ENCODE data around the gene SLC16A1.
"Not testable (repeated sequence)": the region's sequence is repeated elsewhere in the genome, so short reads cannot be mapped to it uniquely, and the experiment has no call there.

Gene SLC16A1

DNA sequence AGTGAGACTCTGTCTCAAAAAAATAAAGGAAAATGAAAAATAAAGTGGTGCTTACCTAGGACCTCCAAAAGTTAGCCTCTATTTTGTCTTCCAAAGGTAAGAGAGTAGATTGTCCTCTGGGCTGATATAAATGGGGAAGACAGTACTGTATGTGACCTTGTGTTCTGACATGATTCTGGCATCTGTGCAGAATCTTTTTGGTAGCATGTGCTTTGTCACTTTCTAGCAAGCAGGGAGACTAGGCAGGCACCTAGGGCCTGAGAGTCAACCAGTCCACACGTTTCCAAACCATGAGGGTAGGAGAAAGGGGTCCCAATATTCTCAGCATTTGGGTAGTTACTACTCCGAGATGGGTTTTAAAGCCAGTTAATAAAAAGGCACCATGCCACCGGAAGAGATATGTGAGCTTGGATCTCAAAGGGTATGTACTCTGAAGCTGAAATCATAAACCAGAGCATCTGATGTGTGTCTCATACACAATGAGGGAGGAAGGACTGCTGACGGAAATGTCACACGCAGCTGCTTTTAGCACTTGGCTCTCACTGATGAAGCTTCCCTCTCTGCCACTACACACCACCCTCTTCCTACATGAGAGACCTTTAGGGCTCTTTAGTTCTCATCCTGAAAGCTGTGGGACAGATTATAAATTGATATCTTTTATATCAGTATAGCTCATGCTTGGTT lies 27.0 kb upstream of the SLC16A1 start:
- DNase-seq (ENCODE audit: low read depth), result no peak
- TF ChIP-seq, protein P1, sequence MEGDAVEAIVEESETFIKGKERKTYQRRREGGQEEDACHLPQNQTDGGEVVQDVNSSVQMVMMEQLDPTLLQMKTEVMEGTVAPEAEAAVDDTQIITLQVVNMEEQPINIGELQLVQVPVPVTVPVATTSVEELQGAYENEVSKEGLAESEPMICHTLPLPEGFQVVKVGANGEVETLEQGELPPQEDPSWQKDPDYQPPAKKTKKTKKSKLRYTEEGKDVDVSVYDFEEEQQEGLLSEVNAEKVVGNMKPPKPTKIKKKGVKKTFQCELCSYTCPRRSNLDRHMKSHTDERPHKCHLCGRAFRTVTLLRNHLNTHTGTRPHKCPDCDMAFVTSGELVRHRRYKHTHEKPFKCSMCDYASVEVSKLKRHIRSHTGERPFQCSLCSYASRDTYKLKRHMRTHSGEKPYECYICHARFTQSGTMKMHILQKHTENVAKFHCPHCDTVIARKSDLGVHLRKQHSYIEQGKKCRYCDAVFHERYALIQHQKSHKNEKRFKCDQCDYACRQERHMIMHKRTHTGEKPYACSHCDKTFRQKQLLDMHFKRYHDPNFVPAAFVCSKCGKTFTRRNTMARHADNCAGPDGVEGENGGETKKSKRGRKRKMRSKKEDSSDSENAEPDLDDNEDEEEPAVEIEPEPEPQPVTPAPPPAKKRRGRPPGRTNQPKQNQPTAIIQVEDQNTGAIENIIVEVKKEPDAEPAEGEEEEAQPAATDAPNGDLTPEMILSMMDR (IDR thresholded peaks at IDR 0.05; ENCODE audit: low read length, missing control alignments), result no peak
- no peak overlapping the region for H3K4me3 ChIP-seq (replicated peaks; ENCODE audit: low read depth, low read length)

DNA sequence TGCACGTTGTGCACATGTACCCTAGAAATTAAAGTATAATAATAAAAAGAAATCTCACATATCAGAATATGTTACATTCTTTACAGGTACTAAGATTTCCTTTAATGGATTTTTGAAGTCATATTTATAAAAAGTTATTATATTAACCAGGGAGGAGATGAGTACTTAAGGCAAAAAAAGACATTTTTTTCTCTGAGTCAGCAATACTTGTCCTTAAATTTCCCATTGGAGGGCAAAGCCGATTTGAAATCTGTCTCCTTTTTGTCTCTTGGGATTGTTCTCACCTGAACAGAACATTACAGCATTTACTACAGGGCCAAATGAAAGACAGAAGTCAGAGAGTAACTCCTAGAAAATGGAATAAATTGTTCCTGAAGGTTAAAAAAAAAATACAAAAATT lies 26.3 kb upstream of the SLC16A1 start:
- H3K4me3 ChIP-seq (replicated peaks; ENCODE audit: low read depth, low read length), result no peak overlapping the region
- DNase-seq (ENCODE audit: low read depth), result no peak
- TF ChIP-seq, protein P1 (IDR thresholded peaks at IDR 0.05; ENCODE audit: low read length, missing control alignments), result no peak

DNA sequence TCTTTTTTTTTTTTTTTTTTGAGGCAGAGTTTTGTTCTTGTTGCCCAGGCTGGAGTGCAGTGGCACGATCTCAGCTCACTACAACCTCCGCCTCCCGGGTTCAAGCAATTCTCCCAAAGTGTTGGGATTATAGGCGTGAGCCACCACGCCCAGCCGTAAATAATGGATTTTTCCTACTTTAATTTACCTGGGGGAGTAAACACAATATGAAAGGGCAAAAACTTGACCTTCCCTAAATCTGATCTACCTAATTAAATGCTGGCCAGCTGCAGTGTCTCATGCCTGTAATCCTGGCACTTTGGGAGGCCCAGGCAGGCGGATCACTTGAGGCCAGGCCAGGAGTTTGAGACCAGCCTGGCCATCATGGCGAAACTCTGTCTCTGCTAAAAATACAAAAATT lies 25.8 kb upstream of the SLC16A1 start:
- DNase-seq (ENCODE audit: low read depth), result not testable (repeated sequence)

DNA sequence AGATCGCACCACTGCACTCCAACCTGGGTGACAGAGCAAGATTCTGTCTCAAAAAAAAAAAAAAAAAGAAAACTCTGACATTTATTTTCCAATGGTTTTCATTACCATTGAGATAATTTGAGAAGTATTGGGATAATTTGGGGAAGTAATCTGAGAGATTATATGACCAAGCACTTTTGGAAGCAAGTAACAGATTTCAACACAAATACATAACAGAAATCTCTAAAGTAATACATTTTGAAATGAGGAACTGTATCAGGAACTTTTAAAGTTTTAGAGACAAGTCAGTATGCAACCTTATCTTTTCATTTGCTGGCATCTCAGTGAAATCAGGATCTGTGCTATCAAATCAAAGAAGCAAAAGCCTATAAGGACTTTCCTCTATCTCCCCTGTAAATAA lies 25.4 kb upstream of the SLC16A1 start:
- DNase-seq (ENCODE audit: low read depth), result no peak
- no peak overlapping the region for H3K4me3 ChIP-seq (replicated peaks; ENCODE audit: low read depth, low read length)
- TF ChIP-seq, protein P1 (IDR thresholded peaks at IDR 0.05; ENCODE audit: low read length, missing control alignments), result no peak

More for the DNA sequence above, 25.8 kb upstream of the SLC16A1 start:
- not testable (repeated sequence) for H3K4me3 ChIP-seq (replicated peaks; ENCODE audit: low read depth, low read length)

DNA sequence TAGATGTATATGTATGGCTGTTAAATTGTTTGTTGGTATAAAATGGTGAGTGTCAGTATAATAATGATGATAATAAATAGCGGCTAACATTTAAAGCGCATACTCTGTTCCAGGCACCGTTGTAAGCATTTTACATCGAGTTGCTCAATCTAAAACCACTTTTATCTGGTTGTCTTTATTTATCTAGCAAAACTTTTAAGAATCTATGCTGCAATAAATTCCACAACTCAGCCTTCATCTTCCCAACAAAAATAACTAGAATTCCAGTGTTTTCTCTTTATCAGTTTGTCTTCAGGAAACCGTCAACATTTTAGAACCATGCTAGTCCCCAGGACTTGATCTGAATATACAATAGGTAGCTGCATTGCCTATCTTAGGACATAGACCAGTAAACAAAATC lies 19.3 kb upstream of the SLC16A1 start:
- TF ChIP-seq, protein P1 (IDR thresholded peaks at IDR 0.05; ENCODE audit: low read length, missing control alignments), result no peak
- no peak overlapping the region for H3K4me3 ChIP-seq (replicated peaks; ENCODE audit: low read depth, low read length)
- no peak for DNase-seq (ENCODE audit: low read depth)

DNA sequence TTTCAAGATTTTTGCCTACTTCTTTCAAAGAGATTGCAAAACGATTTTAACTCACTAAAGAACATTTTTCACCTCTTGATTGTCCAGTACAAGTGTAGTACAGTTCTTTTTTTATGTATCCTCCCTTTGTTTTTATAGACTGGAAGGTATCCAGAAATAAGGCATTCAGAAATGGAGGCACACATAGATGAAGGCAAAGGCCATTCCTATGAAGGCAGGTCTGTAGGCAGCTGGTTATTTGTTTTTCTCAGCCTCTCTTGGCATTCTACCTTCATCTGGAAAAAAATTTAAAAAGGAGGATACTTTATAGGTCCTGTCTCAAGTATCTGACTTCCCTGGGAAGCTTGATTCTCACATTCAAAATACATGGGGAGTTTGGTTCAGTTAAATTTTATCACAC lies 18.6 kb upstream of the SLC16A1 start:
- TF ChIP-seq, protein P1 (IDR thresholded peaks at IDR 0.05; ENCODE audit: low read length, missing control alignments), result no peak
- no peak overlapping the region for H3K4me3 ChIP-seq (replicated peaks; ENCODE audit: low read depth, low read length)
- DNase-seq (ENCODE audit: low read depth), result no peak

DNA sequence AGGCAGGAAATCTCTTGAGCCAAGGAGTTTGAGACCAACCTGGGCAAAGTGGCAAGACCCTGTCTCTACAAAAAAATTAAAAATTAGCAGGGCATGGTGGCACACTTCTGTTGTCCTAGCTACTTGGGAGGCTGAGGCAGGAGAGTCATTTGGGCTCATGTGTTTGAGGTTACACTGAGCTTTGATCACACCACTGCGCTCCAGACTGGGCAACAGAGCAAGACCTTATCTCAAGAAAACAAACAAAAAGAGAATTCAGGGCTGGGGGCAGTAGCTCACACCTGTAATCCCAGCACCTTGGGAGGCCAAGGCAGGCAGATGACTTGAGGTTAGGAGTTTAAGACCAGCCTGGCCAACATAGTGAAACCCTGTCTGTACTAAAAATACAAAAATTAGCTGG lies 17.8 kb upstream of the SLC16A1 start:
- H3K4me3 ChIP-seq (replicated peaks; ENCODE audit: low read depth, low read length), result no peak overlapping the region
- no peak for DNase-seq (ENCODE audit: low read depth)
- TF ChIP-seq, protein P1 (IDR thresholded peaks at IDR 0.05; ENCODE audit: low read length, missing control alignments), result no peak
